Measurements from ENCODE around the gene CBX6.

GRCh38 chr22:38879108-38879729 is 7.2 kb upstream of the CBX6 start:
- TF ChIP-seq CTCF (IDR thresholded peaks at IDR 0.05) (no peak), POLR2A (IDR thresholded peaks at IDR 0.05) (no peak)

All from adrenal gland (tissue), 5 donors.